ENCODE results near the gene ALKBH2.
"Not testable (repeated sequence)": the region's sequence is repeated elsewhere in the genome, so short reads cannot be mapped to it uniquely, and the experiment has no call there.

ALKBH2 gene

GRCh38 chr12:109052414-109053323, 40.6 kb downstream of the ALKBH2 start, which contains the start of gene USP30:
Gene USP30 (plus strand): TSS chr12:109052576. CDS start chr12:109052679, 103 bp downstream.
- Histone ChIP-seq H3K36me3 (ENCODE audit: control insufficient read depth, insufficient read depth, low read length) (no peaks in the 10 kb centered on the region), H3K9ac (ENCODE audit: low read depth, low read length) (peak within 1 kb of the TSS; percentile 20; the same call in 1 of the 2 replicates), H3K4me1 (ENCODE audit: control insufficient read depth, insufficient read depth, low read length) (peaks cover 6% of the 10 kb centered on the region), H3K27ac (ENCODE audit: low read depth, low read length) (peak within 1 kb of the TSS; percentile 50), H3K4me3 (ENCODE audit: low read depth, low read length) (peak within 1 kb of the TSS; percentile 92), H3K27me3 (ENCODE audit: control insufficient read depth, insufficient read depth, low read length) (no peaks in the 10 kb centered on the region), H3K9me3 (ENCODE audit: control insufficient read depth, insufficient read depth, low read length) (no peaks in the 10 kb centered on the region)

- peak overlapping the region; percentile 92 for H3K4me3 ChIP-seq (ENCODE audit: low read depth, low read length)
- no peaks in the 10 kb centered on the region for H3K9me3 ChIP-seq (ENCODE audit: control insufficient read depth, insufficient read depth, low read length)
- H3K4me1 ChIP-seq (ENCODE audit: control insufficient read depth, insufficient read depth, low read length) = peaks cover 6% of the 10 kb centered on the region
- no peak overlapping the region for H3K27ac ChIP-seq (ENCODE audit: low read depth, low read length)
- no peaks in the 10 kb centered on the region for H3K27me3 ChIP-seq (ENCODE audit: control insufficient read depth, insufficient read depth, low read length)
- no peak overlapping the region for H3K9ac ChIP-seq (ENCODE audit: low read depth, low read length)
- no peaks in the 10 kb centered on the region for H3K36me3 ChIP-seq (ENCODE audit: control insufficient read depth, insufficient read depth, low read length)
Measured at GRCh38 chr12:109052097-109052413, 41.2 kb downstream of the ALKBH2 start.

GRCh38 chr12:109049794-109050193, 43.5 kb downstream of the ALKBH2 start:
- not testable (repeated sequence) for H3K9ac ChIP-seq (ENCODE audit: low read depth, low read length); H3K4me1 ChIP-seq (ENCODE audit: control insufficient read depth, insufficient read depth, low read length); H3K9me3 ChIP-seq (ENCODE audit: control insufficient read depth, insufficient read depth, low read length); H3K27me3 ChIP-seq (ENCODE audit: control insufficient read depth, insufficient read depth, low read length); H3K4me3 ChIP-seq (ENCODE audit: low read depth, low read length); H3K27ac ChIP-seq (ENCODE audit: low read depth, low read length); H3K36me3 ChIP-seq (ENCODE audit: control insufficient read depth, insufficient read depth, low read length)

GRCh38 chr12:109048706-109049105, 44.6 kb downstream of the ALKBH2 start:
- not testable (repeated sequence) for H3K9me3 ChIP-seq (ENCODE audit: control insufficient read depth, insufficient read depth, low read length); H3K9ac ChIP-seq (ENCODE audit: low read depth, low read length); H3K4me1 ChIP-seq (ENCODE audit: control insufficient read depth, insufficient read depth, low read length); H3K27ac ChIP-seq (ENCODE audit: low read depth, low read length); H3K4me3 ChIP-seq (ENCODE audit: low read depth, low read length); H3K36me3 ChIP-seq (ENCODE audit: control insufficient read depth, insufficient read depth, low read length); H3K27me3 ChIP-seq (ENCODE audit: control insufficient read depth, insufficient read depth, low read length)

- no peak overlapping the region for H3K4me3 ChIP-seq (ENCODE audit: low read depth, low read length)
- H3K36me3 ChIP-seq (ENCODE audit: control insufficient read depth, insufficient read depth, low read length) = no peaks in the 10 kb centered on the region
- no peak overlapping the region for H3K27ac ChIP-seq (ENCODE audit: low read depth, low read length)
- H3K9me3 ChIP-seq (ENCODE audit: control insufficient read depth, insufficient read depth, low read length) = no peaks in the 10 kb centered on the region
- H3K9ac ChIP-seq (ENCODE audit: low read depth, low read length) = no peak overlapping the region
- H3K27me3 ChIP-seq (ENCODE audit: control insufficient read depth, insufficient read depth, low read length) = peaks cover 2% of the 10 kb centered on the region; the same call in 1 of the 2 replicates
- no peaks in the 10 kb centered on the region for H3K4me1 ChIP-seq (ENCODE audit: control insufficient read depth, insufficient read depth, low read length)
Measured at GRCh38 chr12:109047081-109047805, 46.0 kb downstream of the ALKBH2 start.

- Histone ChIP-seq H3K9me3 (ENCODE audit: control insufficient read depth, insufficient read depth, low read length) (no peaks in the 10 kb centered on the region), H3K27ac (ENCODE audit: low read depth, low read length) (no peak overlapping the region), H3K36me3 (ENCODE audit: control insufficient read depth, insufficient read depth, low read length) (no peaks in the 10 kb centered on the region), H3K9ac (ENCODE audit: low read depth, low read length) (no peak overlapping the region), H3K4me1 (ENCODE audit: control insufficient read depth, insufficient read depth, low read length) (no peaks in the 10 kb centered on the region), H3K27me3 (ENCODE audit: control insufficient read depth, insufficient read depth, low read length) (peaks cover 2% of the 10 kb centered on the region; the same call in 1 of the 2 replicates), H3K4me3 (ENCODE audit: low read depth, low read length) (no peak overlapping the region)
Measured at GRCh38 chr12:109044241-109044640, 49.0 kb downstream of the ALKBH2 start.

Measured in HUES48 (cell line).